ENCODE measurements around the gene MTPN.

Gene MTPN

DNA sequence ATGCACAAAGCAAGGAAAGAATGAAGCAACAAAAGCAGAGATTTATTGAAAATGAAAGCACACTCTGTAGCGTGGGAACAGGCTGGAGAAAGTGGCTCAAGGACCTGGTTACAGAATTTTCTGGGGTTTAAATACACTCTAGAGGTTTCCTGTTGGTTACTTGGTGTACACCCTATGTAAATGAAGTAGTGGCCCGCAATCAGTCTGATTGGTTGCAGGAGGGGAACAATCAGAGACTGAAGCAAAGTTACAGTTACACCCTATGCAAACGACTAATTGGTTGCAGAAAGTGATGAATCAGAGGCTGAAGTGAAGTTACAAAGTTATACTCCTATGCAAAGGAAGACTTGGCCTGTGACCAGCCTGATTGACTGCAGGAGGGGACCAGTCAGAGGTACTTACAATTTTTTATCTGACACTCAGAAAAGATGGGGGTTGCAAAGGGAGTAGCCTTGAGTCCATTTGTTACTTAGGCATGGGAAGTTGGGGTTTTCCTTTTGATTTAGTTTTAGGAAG is 3.6 kb upstream of the MTPN start:
- DNase-seq, result peak; percentile 20

DNA sequence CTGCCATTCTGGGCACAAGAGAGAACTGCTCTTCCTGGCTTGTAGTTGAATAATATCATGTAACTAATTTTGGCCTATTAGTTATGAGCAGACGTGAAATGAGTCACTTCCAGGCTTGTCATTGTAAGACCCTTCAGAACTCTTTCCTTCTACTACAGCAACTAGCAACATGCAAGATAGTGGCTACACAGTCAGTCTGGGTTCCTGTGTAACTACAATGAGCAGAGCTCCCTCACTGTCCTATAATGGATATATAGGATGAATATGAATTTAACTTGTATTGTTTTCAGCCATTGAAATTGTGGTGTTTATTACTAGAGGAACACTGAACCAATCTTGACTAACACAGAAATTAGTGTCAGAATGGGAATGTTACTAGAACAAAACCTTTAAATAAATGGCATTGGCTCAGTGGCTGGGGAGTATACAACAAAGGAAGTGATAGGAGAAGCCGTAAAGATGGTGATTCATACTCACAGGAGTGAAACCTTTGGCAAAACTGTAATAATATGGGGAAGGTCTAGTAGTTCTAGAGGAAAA is 2.9 kb upstream of the MTPN start:
- no peak for DNase-seq

DNA sequence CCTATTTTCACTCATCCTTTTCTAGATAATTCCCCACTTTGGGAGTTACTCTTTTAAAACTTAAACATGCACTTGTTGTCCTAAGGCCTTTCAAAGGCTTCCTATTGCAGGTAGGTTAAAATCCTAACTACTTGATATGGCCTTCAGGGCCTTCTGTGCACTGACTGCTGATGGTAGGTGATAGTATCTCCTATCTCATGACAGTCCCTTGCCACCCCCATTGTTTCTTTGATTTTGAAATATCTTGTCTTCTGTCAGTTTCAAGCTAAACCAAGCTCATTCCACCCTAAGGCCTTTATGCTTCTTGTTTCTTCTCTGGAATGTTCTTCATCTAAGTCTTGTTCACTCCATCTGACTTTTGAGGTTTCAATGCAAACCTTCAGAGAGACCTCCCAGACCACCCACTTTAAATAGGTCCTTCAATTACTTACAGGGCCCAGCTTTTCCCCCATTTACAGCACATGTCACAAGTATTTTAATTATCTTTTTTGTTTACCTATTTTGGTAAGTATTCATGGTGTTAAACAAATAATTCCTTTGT is 2.4 kb upstream of the MTPN start:
- DNase-seq, result no peak

DNA sequence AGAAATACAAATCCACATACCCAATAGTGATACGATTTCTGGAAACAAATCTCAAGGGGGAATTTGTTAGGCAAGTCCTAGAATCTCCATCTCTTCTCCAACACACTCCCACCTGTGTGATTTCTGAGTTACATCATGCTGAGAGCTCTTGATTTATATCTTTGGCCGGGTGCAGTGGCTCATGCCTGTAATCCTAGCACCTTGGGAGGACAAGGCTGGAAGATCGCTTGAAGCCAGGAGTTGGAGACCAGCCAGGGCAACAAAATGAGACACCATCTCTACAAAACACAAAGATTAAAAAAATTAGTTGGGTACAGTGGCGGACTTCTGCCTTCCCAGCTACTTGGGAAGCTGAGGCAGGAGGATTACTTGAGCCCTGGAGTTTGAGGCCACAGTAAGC is 1.5 kb upstream of the MTPN start:
- DNase-seq, result no peak

DNA sequence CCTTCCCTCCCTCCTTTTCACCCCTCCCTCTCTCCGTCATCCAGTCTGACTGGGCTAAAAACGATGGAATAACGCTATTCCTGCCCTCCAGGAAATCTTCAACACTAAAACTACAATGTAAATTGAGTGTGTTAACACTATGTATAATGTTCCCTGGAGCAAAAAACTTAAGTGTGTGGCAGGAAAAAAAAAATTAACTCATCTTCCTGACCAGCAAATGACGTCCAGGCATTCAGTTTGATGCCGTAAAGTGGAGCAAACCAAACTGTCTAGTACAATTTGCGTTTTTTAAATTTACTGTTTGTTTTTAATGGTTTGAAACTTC is 545 bp upstream of the MTPN start:
- DNase-seq, result no peak

DNA sequence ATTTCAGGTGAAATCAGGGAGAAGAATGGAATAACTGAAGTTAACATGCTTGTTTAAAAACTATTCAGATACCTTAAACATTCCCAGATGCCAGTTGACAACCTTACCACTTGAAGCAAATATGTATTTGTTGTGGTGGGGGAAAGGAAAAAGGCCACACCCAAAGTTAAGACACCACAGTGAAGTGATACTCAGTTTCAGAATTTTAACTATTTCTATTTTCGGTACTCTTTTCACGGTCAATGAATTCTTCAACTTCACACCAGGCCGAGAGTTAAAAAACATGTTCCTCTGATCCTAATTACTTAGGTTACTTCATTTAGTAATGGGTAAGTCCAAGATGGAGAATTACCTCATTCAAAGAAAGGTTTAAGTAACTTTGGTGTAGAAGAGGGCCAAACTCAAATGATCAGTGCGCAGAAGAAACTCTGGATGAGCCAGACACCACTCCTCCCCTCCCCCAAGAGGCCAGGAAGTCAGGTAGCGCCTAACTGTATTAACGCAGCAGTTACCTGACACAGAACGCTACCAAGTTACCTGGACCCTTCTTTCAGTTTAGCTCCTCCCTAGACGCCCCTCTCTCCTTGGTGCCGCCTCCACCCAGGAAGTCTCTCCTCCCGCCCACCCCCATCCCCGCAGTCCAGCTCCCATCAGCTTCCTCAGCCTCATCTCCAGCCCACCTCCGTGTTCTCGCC is 700 bp downstream of the MTPN start:
- DNase-seq, result peak; percentile 30

DNA sequence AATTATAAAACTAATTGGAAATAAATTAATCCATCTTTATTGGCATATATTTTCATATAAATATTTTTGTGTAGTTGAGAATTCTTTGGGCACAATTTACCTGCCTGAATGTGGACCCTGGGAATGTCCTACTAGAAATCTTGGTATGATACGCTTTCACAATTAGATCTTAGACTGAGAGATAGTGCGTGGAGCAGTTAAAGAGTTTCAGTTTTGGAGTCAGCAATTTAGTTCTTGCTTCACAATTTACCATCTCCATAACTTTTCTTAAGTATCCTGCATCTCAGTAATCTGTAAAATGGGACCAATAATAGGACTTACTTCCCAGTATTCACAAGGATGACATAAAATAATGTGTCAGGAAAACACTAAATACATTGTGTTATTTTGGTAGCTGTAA is 2.0 kb downstream of the MTPN start:
- no peak for DNase-seq

DNA sequence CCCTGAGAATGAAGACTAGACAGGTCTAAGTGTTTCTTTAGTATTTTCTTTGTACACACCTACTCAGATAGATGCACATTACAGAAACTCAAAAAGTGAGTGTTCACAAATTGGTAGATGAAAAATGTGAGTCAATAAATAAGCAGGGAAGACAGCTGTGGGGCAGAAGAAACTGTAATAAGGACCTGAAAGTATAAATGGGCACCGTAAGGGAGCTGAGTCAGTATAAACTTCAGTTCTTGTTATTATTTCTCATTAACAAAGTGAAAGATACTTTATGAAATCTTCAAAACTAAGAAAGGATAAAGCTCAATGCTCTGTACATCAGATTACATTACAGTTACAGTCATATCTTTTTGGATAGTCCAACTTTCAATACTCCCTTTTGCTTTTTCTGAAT is 2.5 kb downstream of the MTPN start:
- DNase-seq, result no peak

DNA sequence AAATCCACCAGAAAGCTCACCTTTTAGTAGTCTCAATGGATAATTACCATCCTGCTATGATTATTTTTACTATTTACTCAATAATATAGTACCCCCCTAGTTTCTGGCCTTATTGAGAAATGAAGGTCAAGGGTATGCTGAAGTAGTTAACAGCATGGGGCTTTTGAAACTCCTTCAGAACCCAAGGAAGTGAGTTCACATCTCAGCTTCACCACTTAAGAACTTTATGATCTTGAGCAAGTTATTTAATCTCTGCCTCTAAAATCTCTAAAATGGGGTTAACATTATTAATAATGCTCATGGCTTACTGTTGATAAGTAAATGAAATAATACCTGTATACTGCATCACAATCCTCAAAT is 5.8 kb downstream of the MTPN start:
- DNase-seq, result no peak

DNA sequence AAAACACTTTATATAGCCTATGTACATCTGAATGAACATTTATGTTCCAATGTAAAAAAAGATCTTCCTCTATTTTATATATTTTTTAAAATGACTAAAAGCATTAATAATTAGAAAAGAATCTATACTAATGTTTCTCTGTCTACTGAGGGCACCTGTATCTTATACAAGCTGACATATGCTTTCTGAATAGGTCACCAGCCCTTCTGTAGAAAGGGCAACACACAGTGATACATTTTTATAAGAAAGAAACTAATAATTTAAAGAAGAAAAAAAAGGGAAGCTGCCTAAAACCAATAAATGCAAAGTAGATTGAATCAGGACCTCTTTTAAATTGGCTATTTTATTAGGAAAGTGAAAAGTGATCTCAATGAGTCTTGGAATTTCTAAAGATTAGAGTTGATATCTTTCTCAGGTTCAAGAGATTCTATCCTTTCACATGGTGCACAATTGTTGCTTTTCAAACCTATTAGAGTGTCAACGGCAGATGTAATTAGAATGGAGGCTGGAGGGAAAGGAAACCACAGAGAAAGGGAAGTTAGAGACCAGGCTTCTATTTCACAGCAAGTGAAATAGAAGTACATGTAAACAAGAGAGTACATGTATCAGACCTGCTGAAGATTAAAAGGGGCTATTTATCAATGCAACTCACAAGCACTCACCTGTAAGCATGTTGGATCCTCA is 6.3 kb downstream of the MTPN start:
- DNase-seq, result no peak

DNA sequence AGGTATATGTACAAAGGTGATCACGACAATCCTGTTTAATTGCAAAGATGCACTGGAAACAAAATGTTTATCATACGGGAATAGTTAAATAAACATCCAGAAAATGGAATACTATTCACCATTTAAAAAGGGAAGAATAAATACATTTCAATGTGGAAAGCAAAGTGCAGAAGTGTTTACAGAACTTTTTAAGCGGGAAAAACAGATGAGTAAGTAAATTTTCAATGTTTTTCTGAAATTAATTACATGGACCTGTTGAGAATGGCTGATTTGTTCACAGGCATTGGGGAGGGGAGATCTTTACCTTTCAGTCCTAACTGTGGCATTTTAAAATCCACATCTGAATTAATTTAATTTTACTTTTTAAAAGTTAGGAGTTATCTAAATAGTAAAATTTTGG is 7.1 kb downstream of the MTPN start:
- DNase-seq, result no peak

DNA sequence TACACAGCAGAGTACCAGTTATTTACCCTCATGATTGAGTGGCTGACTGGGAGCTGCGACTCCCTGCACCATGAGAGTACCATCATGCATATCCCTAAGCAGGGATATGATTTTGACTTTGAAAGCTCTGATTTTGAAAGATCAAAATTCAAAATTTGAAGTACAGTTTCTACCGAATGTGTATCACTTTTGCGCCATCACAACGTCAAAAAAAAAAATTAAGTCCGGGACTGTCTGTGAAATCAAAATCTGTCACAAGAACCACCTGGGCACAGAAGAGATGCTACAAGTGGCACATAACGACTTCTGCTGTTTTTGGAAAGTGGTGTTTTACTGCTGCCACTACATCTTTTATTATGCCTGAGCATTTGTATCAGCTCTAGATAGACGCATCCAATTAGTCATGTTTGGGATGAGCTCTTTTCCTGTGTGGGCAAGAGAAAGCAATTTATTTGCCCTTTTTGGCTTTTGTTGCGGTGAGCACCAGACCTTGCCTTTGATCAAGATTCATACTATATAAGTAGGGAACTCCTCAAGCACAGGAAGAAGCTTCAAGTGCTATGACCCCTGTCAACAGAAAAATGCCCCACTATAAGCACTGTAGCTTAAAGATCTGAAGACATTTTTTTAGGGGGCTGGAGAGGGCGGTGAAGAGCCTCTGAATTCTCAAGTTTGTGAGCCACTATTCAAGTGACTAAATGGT is 10.7 kb downstream of the MTPN start:
- DNase-seq, result no peak

DNA sequence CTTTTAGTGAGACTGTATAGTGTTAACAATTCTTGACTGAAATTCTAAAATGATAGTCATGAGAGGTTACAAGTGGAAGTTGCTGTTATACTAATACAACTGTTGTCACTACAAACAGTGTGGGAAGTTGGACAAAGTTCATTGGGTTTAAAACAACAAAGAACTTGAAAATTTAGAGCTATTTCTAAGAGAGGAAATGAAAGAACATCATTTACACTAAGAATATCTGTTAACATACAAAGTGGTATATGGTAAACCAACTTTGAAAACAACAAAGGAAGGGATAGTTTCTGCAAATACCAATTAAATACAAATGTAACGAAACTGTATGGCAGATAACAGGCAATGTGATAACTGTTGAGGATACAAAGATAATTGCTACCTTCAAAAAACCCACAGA is 11.6 kb downstream of the MTPN start:
- no peak for DNase-seq

DNA sequence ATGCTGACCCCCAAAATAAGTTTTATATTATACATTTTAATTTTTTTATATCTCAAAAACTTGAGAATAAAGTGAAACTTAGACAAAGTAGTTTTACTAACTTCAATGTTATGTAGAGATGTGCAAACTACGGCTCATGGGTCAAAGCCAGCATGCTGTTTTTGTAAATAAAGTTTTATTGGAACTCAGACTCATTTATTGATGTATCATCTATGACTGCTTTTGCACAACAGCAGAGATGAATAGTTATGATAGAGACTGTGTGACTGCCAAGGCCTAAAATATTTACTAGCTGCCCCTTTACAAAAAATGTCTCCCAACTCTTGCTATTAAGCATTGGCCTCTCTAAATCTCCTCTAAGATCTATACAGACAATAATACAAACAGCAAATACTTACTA is 12.4 kb downstream of the MTPN start:
- DNase-seq, result no peak

DNA sequence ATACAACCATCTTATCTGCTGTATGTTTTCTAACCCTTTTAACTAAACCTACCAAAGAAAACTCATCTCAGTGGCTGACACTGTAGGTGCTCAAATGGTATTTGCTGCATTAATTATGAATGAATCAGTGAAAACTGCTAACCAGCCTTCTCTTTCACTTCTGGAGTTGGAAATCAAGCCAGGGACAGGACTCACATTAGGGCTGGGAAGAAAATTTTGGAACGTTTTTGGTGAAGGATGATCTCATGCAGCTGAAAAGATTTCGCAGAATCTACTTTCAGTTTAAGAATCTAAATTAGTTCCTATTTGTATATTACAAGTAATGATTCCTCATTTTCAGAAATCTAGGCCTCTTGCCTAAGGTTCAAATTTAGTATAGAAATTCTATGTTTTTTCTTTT is 12.9 kb downstream of the MTPN start:
- no peak for DNase-seq

DNA sequence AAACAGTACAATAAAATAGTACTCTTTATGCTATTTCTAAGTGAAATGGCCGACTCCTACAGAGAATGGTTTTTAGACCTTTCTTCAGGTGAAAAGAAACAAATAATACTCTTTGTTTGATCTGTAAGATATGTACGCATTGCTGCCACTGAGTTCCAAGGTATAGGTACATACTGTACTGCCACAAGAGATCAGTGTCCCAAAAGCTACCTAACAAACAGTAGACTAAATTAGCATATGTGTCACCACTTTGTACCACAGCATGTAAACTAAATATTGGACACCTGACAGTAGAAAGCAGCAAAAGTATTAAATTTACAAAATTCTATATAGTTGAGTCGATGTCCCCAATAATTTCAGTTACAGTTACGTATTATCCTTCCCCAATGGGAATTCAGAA is 14.4 kb downstream of the MTPN start:
- DNase-seq, result no peak

DNA sequence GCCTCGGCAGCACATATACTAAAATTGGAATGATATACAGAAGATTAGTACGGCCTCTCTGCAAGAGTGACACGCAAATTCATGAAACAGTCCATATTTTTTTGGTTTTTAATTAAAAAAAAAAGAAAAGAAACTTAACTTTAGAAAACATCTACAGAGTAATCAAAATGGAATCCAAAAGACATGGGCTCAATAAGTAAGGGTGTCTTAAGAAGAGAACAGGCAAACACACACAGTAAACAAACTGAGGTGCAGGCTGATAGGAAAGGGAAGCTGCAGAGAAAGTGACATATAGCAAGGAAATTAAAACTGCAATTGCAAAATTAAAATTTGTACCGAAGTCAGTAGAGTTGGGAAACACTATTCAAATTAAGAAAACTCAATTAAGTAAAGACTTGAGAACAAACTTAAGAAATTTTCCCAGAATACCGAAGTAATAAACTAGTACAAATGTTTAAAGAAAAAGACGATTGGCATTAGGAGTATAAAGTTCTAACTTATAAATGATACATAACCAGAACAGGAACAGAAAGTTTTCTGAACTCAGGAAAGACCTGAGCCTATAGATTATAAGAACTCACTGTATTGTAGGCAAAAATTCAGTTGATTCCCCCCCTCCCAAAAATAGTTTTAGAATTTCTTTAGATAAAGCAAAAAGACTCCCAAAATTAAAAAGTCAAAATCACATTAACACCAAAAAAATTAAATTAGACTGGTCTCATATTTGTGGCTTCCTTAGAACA is 16.3 kb downstream of the MTPN start:
- no peak for DNase-seq

DNA sequence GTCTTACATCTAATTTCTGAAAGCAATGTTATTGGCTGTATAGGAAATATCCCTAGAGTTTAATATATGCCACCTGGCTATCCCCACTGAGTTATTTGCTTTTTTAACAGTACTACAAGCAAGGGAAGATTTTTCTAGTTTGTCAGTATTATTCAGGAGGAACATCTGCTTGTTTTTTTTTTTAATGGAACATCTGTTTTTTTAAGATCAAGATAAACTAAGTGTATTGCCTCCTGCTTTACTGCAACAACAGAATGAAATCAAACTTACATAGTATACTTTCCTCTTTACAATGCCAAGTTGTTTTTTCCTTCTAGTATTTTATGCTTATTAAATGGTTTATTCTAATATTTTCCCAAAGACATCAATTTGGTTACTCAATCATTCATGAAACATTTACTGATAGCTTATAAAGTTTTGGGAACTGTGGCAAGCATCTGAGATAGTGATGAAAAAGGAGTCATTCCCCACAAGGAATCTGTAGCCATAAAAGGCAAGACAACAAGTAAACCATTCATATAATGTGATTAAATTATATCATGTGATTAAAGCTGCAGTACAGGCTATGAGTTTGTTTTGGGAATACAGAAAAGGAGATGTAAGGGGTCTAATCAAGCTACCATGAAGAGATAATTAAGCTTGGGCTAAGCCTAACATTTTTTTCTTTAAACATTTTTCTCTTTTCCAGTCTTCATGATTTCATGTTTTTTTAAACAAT is 17.4 kb downstream of the MTPN start:
- no peak for DNase-seq

DNA sequence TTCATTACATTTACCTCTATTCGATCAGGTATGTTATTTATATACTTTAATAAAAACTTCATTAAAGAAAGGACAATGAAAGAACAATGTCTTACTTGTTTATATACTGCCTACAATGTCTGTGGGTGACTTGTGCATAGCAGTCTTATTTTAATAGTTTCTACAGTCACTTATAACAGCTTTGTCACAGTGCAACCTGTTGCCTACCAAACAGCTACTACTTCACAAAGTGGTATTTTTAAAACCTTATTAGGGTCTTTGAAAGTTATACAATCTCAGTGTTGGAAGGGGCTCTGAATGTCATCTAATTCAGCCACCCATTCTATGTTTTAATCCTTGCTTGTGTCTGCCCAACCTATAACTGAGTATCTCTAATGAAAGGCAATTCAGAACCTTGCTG is 19.0 kb downstream of the MTPN start:
- no peak for DNase-seq

DNA sequence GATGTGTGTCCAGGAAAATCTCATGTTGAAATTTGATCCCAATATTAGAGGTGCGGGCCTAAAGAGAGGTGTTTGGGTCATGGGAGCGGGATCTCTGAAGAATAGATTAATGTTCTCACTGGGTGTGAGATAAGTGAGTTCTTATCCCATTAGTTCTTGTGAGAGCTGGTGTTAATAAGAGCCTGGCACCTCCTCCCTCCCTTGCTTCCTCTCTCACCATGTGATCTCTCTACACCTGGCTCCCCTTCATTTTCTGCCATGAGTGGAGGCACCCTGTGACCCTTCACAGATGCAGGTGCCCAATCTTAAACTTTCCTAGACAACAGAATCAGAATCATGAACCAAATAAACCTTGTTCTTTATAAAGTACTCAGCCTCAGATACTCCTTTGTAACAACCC is 19.5 kb downstream of the MTPN start:
- no peak for DNase-seq

DNA sequence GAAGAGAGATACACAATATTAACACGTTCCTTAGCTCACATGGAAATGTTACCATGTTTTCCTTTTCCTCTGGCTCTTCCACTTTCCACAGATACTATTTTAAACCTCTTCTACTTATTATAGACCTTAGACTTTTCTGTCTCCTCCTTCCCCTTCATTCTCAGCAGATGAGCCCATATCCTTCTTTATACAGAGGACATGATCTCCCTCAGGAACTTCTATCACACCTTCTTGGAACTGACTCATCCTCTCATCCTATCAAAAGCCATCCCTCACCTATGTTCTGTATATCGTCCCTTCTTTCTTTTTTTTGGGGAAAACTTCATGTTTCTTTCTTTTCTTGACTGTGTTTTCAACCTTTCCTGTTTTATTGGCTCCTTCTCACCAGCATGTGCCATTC is 20.8 kb downstream of the MTPN start:
- DNase-seq, result no peak

DNA sequence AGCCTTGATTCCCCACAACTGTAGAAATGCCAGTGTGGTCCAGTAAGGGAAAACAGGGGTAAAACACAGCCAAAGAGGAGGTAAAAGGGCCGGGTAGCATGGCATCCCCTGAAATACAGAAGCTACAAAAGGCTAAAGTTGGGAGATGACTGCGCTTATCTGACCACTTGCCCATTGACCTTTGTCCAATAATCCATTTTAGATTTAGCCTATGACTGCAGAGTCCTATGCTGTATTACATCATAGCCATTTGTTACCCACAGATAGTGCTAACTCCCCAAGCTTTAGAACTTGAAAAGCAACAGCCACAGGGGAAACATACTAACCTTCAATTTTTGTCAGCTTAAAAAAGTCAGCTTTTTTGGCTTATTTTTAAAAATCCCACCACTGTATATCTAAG is 26.2 kb downstream of the MTPN start:
- DNase-seq, result no peak

Data from activated naive CD4-positive, alpha-beta T cell treated with anti-CD3 and anti-CD28 coated beads, Interleukin-2, amount 50 U/mL, for 16 hours (primary cell).